A549 (cell line): Measurements from ENCODE around the gene PTH2R. TPM values are rescaled to one million over a fixed set of nuclear protein-coding genes. Genes with fewer than 3 reads are reported as not detected.
A peak's percentile ranks its signal among the peaks of the same experiment; 100 is the strongest.

ENCODE experiments used
- ATAC-seq, 2 experiments: fragments of 200-7000 bp in 1 of 2; fragments of >200 bp in 1 of 2; cut with Nextera tagmentation in 1 of 2; cut with Tn5 transposase in 1 of 2; 3 replicates each; pipeline versions ENCODE4 v1.8.0 to v1.9.1; 2018 to 2020; ENCODE audit warnings: mild to moderate bottlenecking in 1 of 2, moderate library complexity in 1 of 2
- CTCF ChIA-PET: fragments of 300-600 bp; sonication (Branson Sonifier 250); formaldehyde crosslinking; extraction: SDS; loops from one replicate; lab custom pipeline; 2021; ENCODE audit warnings: antibody characterized with exemption, inconsistent platforms; lab: Yijun Ruan, JAX
- POLR2A ChIA-PET: fragments of 350-600 bp; formaldehyde crosslinking; extraction: SDS; loops from one replicate; lab custom pipeline; 2021; ENCODE audit warnings: antibody characterized with exemption, inconsistent platforms; lab: Yijun Ruan, JAX
- DNase-seq, 2 experiments: peaks; one replicate each; pipeline versions ENCODE4 v3.0.0 to v3.0.0-alpha.2; 2011 to 2016; ENCODE audit warnings: low read depth in 1 of 2, low spot score in 1 of 2
- FAIRE-seq: peaks from 2 replicates; lab custom pipeline; 2011; peaks lifted over from hg19 to GRCh38; lab: Jason Lieb, UNC
- H3K27ac ChIP-seq, 2 experiments: fragments of >200 bp; sonication (Bioruptor Twin); formaldehyde crosslinking; 3 replicates each; pipeline ENCODE4 v1.5.1; 2016 to 2017
- H3K4me1 ChIP-seq: fragments of >200 bp; sonication (Bioruptor Twin); formaldehyde crosslinking; 3 replicates; pipeline ENCODE4 v1.6.1; 2016
- H3K4me2 ChIP-seq: fragments of >200 bp; sonication (Bioruptor Twin); formaldehyde crosslinking; 3 replicates; pipeline ENCODE4 v1.6.1; 2016
- H3K4me3 ChIP-seq: fragments of >200 bp; sonication (Bioruptor Twin); formaldehyde crosslinking; 3 replicates; pipeline ENCODE4 v1.5.1; 2016
- H3K9me3 ChIP-seq: fragments of >200 bp; sonication (Bioruptor Twin); formaldehyde crosslinking; 3 replicates; pipeline ENCODE4 v1.6.1; 2016
- ATOH8 ChIP-seq: fragments of 250-450 bp; sonication (Bioruptor Pico); IDR thresholded peaks from 2 replicates; pipeline ENCODE4 v1.5.0; 2020; ENCODE audit warnings: low read depth, mild to moderate bottlenecking, moderate library complexity
- BCL3 ChIP-seq: fragments of >200 bp; sonication (Bioruptor Twin); formaldehyde crosslinking; IDR thresholded peaks from 3 replicates; pipeline ENCODE4 v1.6.1; 2016
- BHLHE40 ChIP-seq: IDR thresholded peaks from 2 replicates; pipeline ENCODE4 v1.6.1; 2012; ENCODE audit warnings: low read depth, low read length, inconsistent platforms
- CBX2 ChIP-seq: fragments of 200-600 bp; sonication (generic); IDR thresholded peaks from 2 replicates; pipeline ENCODE4 v1.6.1; 2016; ENCODE audit warnings: low read depth, mild to moderate bottlenecking, borderline replicate concordance
- CEBPB ChIP-seq, 2 experiments: fragments of >200 bp in 1 of 2; sonication (Bioruptor Twin) in 1 of 2; formaldehyde crosslinking in 1 of 2; IDR thresholded peaks; 2 replicates each; pipeline ENCODE4 v1.6.1; 2012 to 2016
- CHD4 ChIP-seq: fragments of 200-600 bp; sonication (generic); IDR thresholded peaks from 2 replicates; pipeline ENCODE4 v1.6.1; 2016; ENCODE audit warnings: antibody characterized with exemption, mild to moderate bottlenecking, borderline replicate concordance
- FOSB ChIP-seq: fragments of 250-450 bp; sonication (Bioruptor Pico); IDR thresholded peaks from 2 replicates; pipeline ENCODE4 v1.5.0; 2020; ENCODE audit warnings: mild to moderate bottlenecking, moderate library complexity
- FOXS1 ChIP-seq: fragments of 250-450 bp; sonication (Bioruptor Pico); IDR thresholded peaks from 2 replicates; pipeline ENCODE4 v1.5.0; 2020; ENCODE audit warnings: mild to moderate bottlenecking, moderate library complexity
- HES2 ChIP-seq: fragments of >200 bp; sonication (Bioruptor Twin); formaldehyde crosslinking; IDR thresholded peaks from 2 replicates; pipeline ENCODE4 v1.6.1; 2016
- JUN ChIP-seq, 2 experiments: fragments of >200 bp; sonication (Bioruptor Twin); formaldehyde crosslinking; IDR thresholded peaks; 2 replicates in 1 of 2; 3 replicates in 1 of 2; pipeline ENCODE4 v1.6.1; 2016 to 2017
- JUNB ChIP-seq: fragments of >200 bp; sonication (Bioruptor Twin); formaldehyde crosslinking; IDR thresholded peaks from 2 replicates; pipeline ENCODE4 v1.6.1; 2016
- MAFK ChIP-seq: fragments of 450-650 bp; IDR thresholded peaks from 2 replicates; pipeline ENCODE4 v1.6.1; 2014; ENCODE audit not compliant: partially characterized antibody
- MYC ChIP-seq: IDR thresholded peaks from 2 replicates; pipeline ENCODE4 v1.6.1; 2012; ENCODE audit warnings: mild to moderate bottlenecking, inconsistent platforms, low read length, improper control_type of control experiment, borderline replicate concordance
- NPAS2 ChIP-seq: fragments of 250-450 bp; sonication (Bioruptor Pico); IDR thresholded peaks from 2 replicates; pipeline ENCODE4 v1.8.0; 2022; ENCODE audit warnings: mild to moderate bottlenecking, moderate library complexity, borderline replicate concordance
- RARB ChIP-seq: fragments of 250-450 bp; sonication (Bioruptor Pico); IDR thresholded peaks from 2 replicates; pipeline ENCODE4 v1.8.0; 2021; ENCODE audit warnings: mild to moderate bottlenecking, moderate library complexity
- RCOR1 ChIP-seq: fragments of 150-350 bp; IDR thresholded peaks from 2 replicates; pipeline ENCODE4 v1.6.1; 2014; ENCODE audit warnings: antibody characterized with exemption, low read length, low read depth
- REST ChIP-seq: fragments of 200-600 bp; sonication (generic); IDR thresholded peaks from 2 replicates; pipeline ENCODE4 v1.6.1; 2016; ENCODE audit warnings: antibody characterized with exemption, mild to moderate bottlenecking, moderate library complexity
- RFX5 ChIP-seq: fragments of 450-650 bp; IDR thresholded peaks from 2 replicates; pipeline ENCODE4 v1.7.1; 2014; ENCODE audit warnings: antibody characterized with exemption, mild to moderate bottlenecking, moderate library complexity
- SMC3 ChIP-seq: fragments of >200 bp; sonication (Bioruptor Twin); formaldehyde crosslinking; IDR thresholded peaks from 3 replicates; pipeline ENCODE4 v1.6.1; 2018; ENCODE audit warnings: inconsistent platforms
- TFCP2L1 ChIP-seq: fragments of 250-450 bp; sonication (Bioruptor Pico); IDR thresholded peaks from 2 replicates; pipeline ENCODE4 v1.5.0; 2021; ENCODE audit warnings: mild to moderate bottlenecking
- TP53 ChIP-seq: fragments of 250-450 bp; sonication (Bioruptor Pico); IDR thresholded peaks from 2 replicates; pipeline ENCODE4 v1.5.0; 2021; ENCODE audit warnings: mild to moderate bottlenecking, moderate library complexity
- ZFP36 ChIP-seq: fragments of 450-650 bp; IDR thresholded peaks from 2 replicates; pipeline ENCODE4 v1.6.1; 2014; ENCODE audit warnings: borderline replicate concordance; ENCODE audit not compliant: partially characterized antibody
- ZSCAN20 ChIP-seq: fragments of 250-450 bp; sonication (Bioruptor Pico); IDR thresholded peaks from 2 replicates; pipeline ENCODE4 v1.8.0; 2022; ENCODE audit warnings: mild to moderate bottlenecking, moderate library complexity
- WGBS: methylation state at CpG from one replicate; pipeline ENCODE4 v1.1.6; 2017; ENCODE audit errors: missing lambda C conversion rate; 5-methylcytosine and 5-hydroxymethylcytosine counted together
- polyA plus RNA-seq, 4 experiments: library from polyadenylated mRNA; depleted of rRNA in 3 of 4; stranded (reverse); fragments of >200 nt; fragmentation: RNase III in 1 of 4; extraction: RNeasy Plus Mini Kit Qiagen cat#74134 plus additional on column Dnase treatment in 1 of 4; gene quantifications; 2 replicates in 3 of 4; 3 replicates in 1 of 4; pipeline ENCODE4 v1.2.3, GENCODE V29; 2011 to 2017

PTH2R gene
- polyA plus RNA-seq, 2 of the 4 experiments (the other 2 are of a cell fraction), result not detected

GRCh38 chr2:208451061-208451460 lies 44.5 kb downstream of the PTH2R start (continued):
- TF ChIP-seq REST (no peak), NPAS2 (no peak), TP53 (no peak), ZFP36 (no peak)

GRCh38 chr2:208454861-208455260 lies 48.3 kb downstream of the PTH2R start:
- Histone ChIP-seq H3K9me3 (no peaks in the 10 kb centered on the region), H3K4me3 (no peak overlapping the region), H3K4me2 (no peak overlapping the region), H3K27ac (no peak overlapping the region), H3K4me1 (no peaks in the 10 kb centered on the region)
- CTCF ChIA-PET, result no interaction called here
- TF ChIP-seq FOSB (no peak), RCOR1 (no peak), ZSCAN20 (CRISPR knock-in tag) (no peak), RFX5 (no peak), MAFK (peak; percentile 75), BHLHE40 (no peak)
- DNase-seq, result no peak
- ATAC-seq, result no peak
- POLR2A ChIA-PET, result no interaction called here
- no peak for FAIRE-seq

- ATAC-seq, result no peak; a peak in 1 of 6 replicates
- no peak for DNase-seq
- POLR2A ChIA-PET, result no interaction called here
These were observed 57.1 kb downstream of the PTH2R start for GRCh38 chr2:208463721-208464120.

More at GRCh38 chr2:208463721-208464120, 57.1 kb downstream of the PTH2R start:
- CTCF ChIA-PET, result interaction anchor here (0.6 to 2.0 kb wide), 5 partner anchors 56 to 871 kb away, joined by 3 to 8 read pairs (median 4); no protein-coding TSS in a partner anchor
- Histone ChIP-seq H3K9me3 (no peaks in the 10 kb centered on the region), H3K4me3 (no peak overlapping the region), H3K27ac (no peak overlapping the region), H3K4me1 (no peaks in the 10 kb centered on the region), H3K4me2 (no peak overlapping the region)
- no peak for FAIRE-seq
- WGBS, result 15% methylated on average over 3 of the region's 3 CpGs
- TF ChIP-seq REST (no peak), BCL3 (no peak), TFCP2L1 (CRISPR knock-in tag) (no peak), ATOH8 (no peak), HES2 (no peak), SMC3 (no peak), BHLHE40 (no peak), JUNB (no peak), CHD4 (no peak), FOXS1 (CRISPR knock-in tag) (no peak), RARB (no peak), RCOR1 (no peak), CEBPB (IDR thresholded peaks at IDR 0.05) (no peak), MYC (no peak), RFX5 (no peak), CBX2 (no peak), JUN (IDR thresholded peaks at IDR 0.05) (no peak)
- TF ChIP-seq, all 56 proteins: peak for 0
